Uterus (tissue), 2 donors: ENCODE data around the gene SLC16A7.

Source experiments
- POLR2A ChIP-seq, 2 donors: fragments of 450-650 bp; IDR thresholded peaks; one replicate each; pipeline ENCODE4 v1.6.1; 2016; ENCODE audit warnings: antibody characterized with exemption in 2 of 2, mild to moderate bottlenecking in 1 of 2, moderate library complexity in 1 of 2
- TF ChIP-seq, protein P1 (sequence below), 4 experiments: fragments of 200-600 bp in 2 of 4; fragments of 450-650 bp in 2 of 4; sonication (generic) in 2 of 4; IDR thresholded peaks; one replicate each; pipeline ENCODE4 v1.5.1; 2016 to 2019; ENCODE audit warnings: antibody characterized with exemption in 4 of 4, mild to moderate bottlenecking in 2 of 4, moderate library complexity in 1 of 4

DNA sequence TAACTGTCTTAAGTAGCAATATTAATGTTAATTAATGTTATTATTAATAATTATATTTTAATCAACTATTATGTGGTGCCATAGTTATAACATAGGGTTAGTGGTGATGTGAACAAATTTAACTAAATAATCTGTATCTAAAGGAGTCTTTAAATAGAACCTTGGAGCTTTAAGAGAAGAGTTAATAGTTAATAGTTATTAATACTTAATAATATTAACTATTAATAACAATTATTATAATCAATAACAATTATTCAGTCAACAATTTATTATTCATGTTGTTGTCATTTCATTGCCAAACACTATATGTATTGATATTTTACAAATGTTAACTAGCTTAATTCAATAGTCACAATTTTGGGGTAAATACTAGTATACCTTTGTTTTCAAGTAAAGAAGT lies 58.2 kb downstream of the SLC16A7 start:
- TF ChIP-seq POLR2A (IDR thresholded peaks at IDR 0.05): no peak
- TF ChIP-seq, protein P1, sequence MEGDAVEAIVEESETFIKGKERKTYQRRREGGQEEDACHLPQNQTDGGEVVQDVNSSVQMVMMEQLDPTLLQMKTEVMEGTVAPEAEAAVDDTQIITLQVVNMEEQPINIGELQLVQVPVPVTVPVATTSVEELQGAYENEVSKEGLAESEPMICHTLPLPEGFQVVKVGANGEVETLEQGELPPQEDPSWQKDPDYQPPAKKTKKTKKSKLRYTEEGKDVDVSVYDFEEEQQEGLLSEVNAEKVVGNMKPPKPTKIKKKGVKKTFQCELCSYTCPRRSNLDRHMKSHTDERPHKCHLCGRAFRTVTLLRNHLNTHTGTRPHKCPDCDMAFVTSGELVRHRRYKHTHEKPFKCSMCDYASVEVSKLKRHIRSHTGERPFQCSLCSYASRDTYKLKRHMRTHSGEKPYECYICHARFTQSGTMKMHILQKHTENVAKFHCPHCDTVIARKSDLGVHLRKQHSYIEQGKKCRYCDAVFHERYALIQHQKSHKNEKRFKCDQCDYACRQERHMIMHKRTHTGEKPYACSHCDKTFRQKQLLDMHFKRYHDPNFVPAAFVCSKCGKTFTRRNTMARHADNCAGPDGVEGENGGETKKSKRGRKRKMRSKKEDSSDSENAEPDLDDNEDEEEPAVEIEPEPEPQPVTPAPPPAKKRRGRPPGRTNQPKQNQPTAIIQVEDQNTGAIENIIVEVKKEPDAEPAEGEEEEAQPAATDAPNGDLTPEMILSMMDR (IDR thresholded peaks at IDR 0.05): no peak
